ENCODE measurements around the gene TPSD1. TPM values are rescaled to one million over a fixed set of nuclear protein-coding genes. Genes with fewer than 3 reads are reported as not detected.

TPSD1 gene
- total RNA-seq, 1 experiment from 2014 or later = 0.26 TPM

DNA sequence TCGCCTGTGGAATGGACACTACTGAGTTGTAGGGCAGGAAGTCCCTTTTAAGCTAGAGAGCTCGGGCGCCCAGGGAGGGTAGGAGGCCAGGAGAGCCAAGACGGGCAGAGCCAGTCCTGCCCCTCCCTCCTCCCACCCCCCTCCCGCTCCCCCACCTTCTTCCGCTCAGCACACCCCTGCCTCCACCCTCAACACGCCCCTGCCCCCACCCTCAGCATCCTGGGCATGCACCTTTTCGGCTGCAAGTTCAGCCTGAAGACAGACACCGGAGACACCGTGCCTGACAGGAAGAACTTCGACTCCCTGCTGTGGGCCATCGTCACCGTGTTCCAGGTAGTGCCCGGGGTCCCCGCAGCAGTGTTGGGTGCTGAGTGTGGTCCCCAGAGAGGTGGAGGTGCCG is 49.1 kb upstream of the TPSD1 start:
- Histone ChIP-seq H3K27ac (ENCODE audit: low read length) (no peak overlapping the region), H3K36me3 (ENCODE audit: control insufficient read depth, insufficient read depth, low read length) (no peaks in the 10 kb centered on the region; the same call in 1 of the 2 replicates), H3K4me3 (ENCODE audit: low read depth in 2 of 2, low read length in 2 of 2) (no peak overlapping the region), H3K9me3 (ENCODE audit: control insufficient read depth, insufficient read depth, low read depth, low read length) (no peaks in the 10 kb centered on the region), H3K27me3 (ENCODE audit: control insufficient read depth, insufficient read depth, low read length) (no peaks in the 10 kb centered on the region), H3K4me1 (ENCODE audit: control insufficient read depth, insufficient read depth, low read length) (no peaks in the 10 kb centered on the region)
- TF ChIP-seq, protein P1, sequence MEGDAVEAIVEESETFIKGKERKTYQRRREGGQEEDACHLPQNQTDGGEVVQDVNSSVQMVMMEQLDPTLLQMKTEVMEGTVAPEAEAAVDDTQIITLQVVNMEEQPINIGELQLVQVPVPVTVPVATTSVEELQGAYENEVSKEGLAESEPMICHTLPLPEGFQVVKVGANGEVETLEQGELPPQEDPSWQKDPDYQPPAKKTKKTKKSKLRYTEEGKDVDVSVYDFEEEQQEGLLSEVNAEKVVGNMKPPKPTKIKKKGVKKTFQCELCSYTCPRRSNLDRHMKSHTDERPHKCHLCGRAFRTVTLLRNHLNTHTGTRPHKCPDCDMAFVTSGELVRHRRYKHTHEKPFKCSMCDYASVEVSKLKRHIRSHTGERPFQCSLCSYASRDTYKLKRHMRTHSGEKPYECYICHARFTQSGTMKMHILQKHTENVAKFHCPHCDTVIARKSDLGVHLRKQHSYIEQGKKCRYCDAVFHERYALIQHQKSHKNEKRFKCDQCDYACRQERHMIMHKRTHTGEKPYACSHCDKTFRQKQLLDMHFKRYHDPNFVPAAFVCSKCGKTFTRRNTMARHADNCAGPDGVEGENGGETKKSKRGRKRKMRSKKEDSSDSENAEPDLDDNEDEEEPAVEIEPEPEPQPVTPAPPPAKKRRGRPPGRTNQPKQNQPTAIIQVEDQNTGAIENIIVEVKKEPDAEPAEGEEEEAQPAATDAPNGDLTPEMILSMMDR (IDR thresholded peaks at IDR 0.05) = no peak
- TF ChIP-seq TCF7L2 (IDR thresholded peaks at IDR 0.05; ENCODE audit: low read depth, low read length) (no peak), SIN3A (IDR thresholded peaks at IDR 0.05; ENCODE audit: borderline replicate concordance, insufficient read depth, low read depth, low read length) (no peak), POLR2AphosphoS5 (IDR thresholded peaks at IDR 0.05; ENCODE audit: low read depth, low read length) (no peak)
- TF ChIP-seq, protein P2, sequence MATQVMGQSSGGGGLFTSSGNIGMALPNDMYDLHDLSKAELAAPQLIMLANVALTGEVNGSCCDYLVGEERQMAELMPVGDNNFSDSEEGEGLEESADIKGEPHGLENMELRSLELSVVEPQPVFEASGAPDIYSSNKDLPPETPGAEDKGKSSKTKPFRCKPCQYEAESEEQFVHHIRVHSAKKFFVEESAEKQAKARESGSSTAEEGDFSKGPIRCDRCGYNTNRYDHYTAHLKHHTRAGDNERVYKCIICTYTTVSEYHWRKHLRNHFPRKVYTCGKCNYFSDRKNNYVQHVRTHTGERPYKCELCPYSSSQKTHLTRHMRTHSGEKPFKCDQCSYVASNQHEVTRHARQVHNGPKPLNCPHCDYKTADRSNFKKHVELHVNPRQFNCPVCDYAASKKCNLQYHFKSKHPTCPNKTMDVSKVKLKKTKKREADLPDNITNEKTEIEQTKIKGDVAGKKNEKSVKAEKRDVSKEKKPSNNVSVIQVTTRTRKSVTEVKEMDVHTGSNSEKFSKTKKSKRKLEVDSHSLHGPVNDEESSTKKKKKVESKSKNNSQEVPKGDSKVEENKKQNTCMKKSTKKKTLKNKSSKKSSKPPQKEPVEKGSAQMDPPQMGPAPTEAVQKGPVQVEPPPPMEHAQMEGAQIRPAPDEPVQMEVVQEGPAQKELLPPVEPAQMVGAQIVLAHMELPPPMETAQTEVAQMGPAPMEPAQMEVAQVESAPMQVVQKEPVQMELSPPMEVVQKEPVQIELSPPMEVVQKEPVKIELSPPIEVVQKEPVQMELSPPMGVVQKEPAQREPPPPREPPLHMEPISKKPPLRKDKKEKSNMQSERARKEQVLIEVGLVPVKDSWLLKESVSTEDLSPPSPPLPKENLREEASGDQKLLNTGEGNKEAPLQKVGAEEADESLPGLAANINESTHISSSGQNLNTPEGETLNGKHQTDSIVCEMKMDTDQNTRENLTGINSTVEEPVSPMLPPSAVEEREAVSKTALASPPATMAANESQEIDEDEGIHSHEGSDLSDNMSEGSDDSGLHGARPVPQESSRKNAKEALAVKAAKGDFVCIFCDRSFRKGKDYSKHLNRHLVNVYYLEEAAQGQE (IDR thresholded peaks at IDR 0.05; ENCODE audit: insufficient read depth in 1 of 2, low read depth in 2 of 2, low read length in 1 of 2) = no peak
- POLR2A ChIA-PET = no interaction called here
- CTCF ChIA-PET = no interaction called here
- ATAC-seq (no peak), DNase-seq (ENCODE audit: low read depth, low spot score) (no peak)
- in situ Hi-C loops (cut with HindIII; ENCODE audit: low pct_unique_long_range_greater_than_20kb, low sequenced_read_pairs) = no loop called here
- BruUV-seq (replicated peaks) = no TSS peak
- intact Hi-C loops (cut with micrococcal nuclease; ENCODE audit: unreplicated experiment) = no loop called here

DNA sequence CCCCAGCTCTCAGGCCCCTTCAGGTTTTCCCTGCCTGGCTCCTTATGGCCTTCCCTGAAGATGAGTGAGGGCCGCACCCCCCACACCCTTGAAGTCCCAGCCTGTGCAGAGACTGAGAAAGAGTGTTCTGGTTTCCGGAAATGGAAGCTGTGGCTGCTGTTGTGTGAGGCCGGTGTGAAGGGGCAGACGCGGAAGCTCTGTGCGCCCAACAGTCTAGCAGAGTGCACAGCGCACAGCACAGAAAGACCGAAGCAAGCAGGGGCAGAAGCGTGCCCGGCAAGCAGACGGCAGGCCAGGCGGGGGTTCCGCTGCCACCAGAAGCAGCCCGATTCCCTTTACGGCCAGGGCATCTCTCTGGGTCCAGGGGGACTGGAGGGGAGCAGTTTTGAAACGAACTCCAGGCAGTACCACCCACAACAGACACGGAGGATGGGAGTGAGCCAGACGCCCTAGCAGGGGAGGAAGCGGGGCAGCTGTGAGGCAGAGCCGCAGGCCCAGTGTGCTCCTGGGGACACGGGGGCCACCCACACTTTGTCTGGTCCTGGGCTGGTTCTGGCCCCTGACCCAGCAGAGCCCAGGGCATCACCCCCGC is 47.5 kb upstream of the TPSD1 start:
- H3K27me3 ChIP-seq (ENCODE audit: control insufficient read depth, insufficient read depth, low read length) = no peaks in the 10 kb centered on the region
- no peaks in the 10 kb centered on the region for H3K4me1 ChIP-seq (ENCODE audit: control insufficient read depth, insufficient read depth, low read length)
- H3K27ac ChIP-seq (ENCODE audit: low read length) = no peak overlapping the region
- in situ Hi-C loops (cut with HindIII; ENCODE audit: low pct_unique_long_range_greater_than_20kb, low sequenced_read_pairs) = no loop called here
- no peaks in the 10 kb centered on the region; the same call in 1 of the 2 replicates for H3K36me3 ChIP-seq (ENCODE audit: control insufficient read depth, insufficient read depth, low read length)
- DNase-seq (ENCODE audit: low read depth, low spot score) (no peak), ATAC-seq (no peak)
- no TSS peak for BruUV-seq (replicated peaks)
- intact Hi-C loops (cut with micrococcal nuclease; ENCODE audit: unreplicated experiment) = no loop called here
- H3K4me3 ChIP-seq (ENCODE audit: low read depth in 2 of 2, low read length in 2 of 2) = no peak overlapping the region
- POLR2A ChIA-PET = no interaction called here
- no peak for TF ChIP-seq TCF7L2 (IDR thresholded peaks at IDR 0.05; ENCODE audit: low read depth, low read length)
- TF ChIP-seq, protein P1 (IDR thresholded peaks at IDR 0.05) = no peak
- TF ChIP-seq, protein P2 (IDR thresholded peaks at IDR 0.05; ENCODE audit: insufficient read depth in 1 of 2, low read depth in 2 of 2, low read length in 1 of 2) = no peak
- H3K9me3 ChIP-seq (ENCODE audit: control insufficient read depth, insufficient read depth, low read depth, low read length) = no peaks in the 10 kb centered on the region
- CTCF ChIA-PET = no interaction called here

Data from Panc1 (cell line).